Epidermal melanocyte (primary cell): Measurements from ENCODE around the gene COL21A1.
"Not testable (repeated sequence)": the region's sequence is repeated elsewhere in the genome, so short reads cannot be mapped to it uniquely, and the experiment has no call there.

Source experiments
- DNase-seq: peaks from one replicate; pipeline ENCODE4 v3.0.0; 2011; ENCODE audit warnings: low spot score; ENCODE audit not compliant: insufficient read length

COL21A1 gene

DNA sequence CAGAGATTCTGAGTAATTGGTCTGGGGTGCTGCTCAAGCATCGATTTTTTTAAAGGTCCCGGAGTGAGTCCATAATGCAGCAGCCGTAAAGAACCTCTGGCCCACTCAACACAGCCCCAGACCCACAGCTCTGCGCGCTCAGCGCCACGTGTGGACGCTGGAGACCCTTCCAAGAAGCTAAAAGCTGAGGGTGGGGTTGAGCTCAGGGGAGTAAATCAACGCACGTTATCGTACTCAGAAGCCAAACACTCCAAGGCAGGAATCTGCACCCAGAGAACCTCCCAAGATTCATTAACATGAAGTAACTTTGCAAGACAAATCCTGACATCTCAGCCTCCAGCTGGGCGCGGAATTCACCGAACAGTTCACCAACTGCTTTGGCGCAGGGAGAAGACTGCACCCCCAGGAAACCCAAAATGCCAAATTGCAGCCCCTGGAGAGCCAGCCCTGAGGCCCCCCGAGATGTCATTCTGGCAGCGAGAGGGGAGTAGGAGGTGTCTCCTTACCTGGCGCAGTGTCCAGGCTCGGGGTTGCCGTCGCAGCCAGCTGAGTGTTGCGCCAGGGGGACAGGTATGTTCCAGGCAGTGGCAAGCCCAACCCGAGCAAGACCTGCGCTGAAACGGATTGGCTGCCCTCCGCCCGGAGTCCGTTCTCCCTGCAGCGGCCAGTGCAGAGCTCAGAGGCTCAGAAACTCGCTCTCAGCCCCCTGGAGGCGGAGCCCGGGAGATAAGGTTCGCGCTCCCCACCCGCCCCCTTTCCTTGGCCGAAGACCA is at the start of gene COL21A1:
Gene COL21A1, minus strand, starts transcription at position 700 of the 773 bp plus-strand sequence. CDS start 64,962 bp downstream, outside the sequence.
- no peak for DNase-seq

DNA sequence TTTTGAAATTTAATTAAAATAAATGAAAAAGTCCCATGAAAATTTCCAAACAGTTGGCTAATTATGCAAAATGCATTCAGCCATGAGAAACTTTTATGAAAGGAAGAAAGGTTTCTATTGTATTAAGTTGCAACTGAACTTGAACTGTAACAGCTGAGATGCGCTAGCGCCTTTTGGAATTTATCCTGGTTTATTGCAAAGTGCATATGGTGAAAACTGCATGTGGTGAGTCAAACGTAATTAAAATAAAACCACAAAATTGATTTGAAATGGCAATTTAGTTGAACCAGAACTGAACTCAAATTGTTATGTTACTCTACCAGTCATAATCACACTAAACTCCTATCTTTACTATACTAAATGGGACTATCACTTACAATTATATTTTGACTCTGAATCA is 46.4 kb upstream of the COL21A1 start:
- DNase-seq, result no peak

DNA sequence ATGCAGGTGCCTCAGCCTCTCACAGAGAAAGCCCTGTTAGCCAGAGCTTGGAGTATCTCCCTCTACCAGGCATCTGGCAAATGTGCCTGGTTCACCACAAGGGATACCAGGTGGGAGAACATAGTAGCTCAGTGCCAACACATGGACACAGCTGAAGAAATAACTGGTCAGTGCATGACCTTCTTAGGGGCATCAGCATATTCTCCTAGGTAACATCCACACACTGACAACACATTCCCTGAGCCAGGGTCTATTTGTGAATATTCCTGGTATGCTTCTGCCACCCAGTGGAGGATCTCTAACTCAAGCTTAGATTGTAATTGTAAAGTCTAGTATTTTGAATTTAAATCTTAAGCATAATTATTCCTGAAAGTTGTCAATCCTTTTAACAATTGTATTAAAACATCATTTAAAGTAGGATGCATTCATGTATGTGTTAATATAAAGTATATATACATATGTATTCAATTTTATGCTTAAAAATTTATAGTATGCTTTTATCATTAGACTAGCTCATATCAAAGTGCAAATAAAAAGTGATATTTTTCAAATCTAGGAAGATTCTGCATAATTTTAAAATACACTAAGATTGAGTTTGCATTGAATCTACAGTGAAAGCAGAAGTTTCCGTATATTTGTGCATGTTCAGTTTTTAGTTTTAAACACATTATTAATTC is 45.3 kb upstream of the COL21A1 start:
- DNase-seq, result peak; percentile 70

GRCh38 chr6:56291302-56291917 is 44.0 kb upstream of the COL21A1 start:
- DNase-seq, result no peak

DNA sequence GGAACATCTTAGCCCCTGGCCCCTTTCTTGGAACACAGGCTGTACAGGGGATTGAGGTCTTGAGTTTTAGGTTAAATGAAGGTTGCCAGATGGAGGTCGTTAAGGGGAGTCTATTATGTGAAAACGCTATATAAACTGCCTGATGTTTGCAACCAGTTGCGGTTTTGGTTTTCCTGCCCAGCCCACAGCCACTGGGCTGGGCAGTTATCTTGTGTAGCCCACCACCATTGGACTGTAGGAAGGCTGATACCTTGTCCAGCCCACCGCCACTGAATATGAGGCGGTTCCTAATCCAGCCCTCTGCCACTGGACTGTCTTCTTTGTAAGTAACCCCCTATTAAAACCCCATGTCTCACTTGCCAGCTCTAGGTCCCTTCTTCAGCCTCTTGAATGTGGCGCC is 42.3 kb upstream of the COL21A1 start:
- DNase-seq, result no peak

DNA sequence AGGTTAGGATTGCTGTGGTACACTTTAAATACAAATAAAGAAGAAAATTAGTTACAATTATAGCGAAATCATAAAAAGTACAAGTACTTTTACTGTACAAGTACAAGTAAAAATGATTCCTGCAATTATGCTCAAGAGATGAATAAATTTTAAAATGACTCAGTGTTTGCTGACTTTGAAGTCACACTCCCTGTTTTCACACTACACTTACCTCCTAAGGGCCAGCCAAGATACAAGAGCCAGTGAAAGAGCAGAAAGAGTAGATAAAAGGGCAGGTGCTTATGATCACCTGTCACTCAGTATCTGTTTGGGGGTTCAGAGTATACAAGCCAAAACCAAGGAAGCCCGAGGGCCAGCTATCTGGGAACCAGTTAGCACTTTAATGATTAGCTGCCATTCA is 41.0 kb upstream of the COL21A1 start:
- no peak for DNase-seq

GRCh38 chr6:56282391-56282790 is 35.0 kb upstream of the COL21A1 start:
- DNase-seq, result no peak

- no peak for DNase-seq
Measured at GRCh38 chr6:56280126-56280525, 32.7 kb upstream of the COL21A1 start.

GRCh38 chr6:56279331-56280080 is 32.1 kb upstream of the COL21A1 start:
- DNase-seq, result no peak

DNA sequence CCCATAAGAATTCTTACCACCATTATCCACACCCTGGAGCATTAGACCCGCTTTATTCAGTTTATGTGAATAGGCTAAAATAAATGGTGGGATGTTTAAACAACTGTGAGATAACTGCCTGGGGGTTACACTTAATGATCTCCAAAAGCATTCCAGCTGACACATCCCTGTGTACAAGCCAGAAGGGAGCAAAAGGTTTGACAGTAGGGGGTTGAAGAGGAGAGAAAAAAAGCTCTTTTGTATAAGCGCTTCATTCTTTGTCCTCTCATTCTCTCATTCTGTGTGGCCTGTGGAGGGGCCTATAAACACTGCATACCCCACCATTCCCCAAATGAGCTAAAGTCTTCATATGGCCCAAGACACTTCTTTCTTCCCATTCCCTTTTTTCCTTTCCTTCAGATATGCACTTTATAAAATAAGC is 30.8 kb upstream of the COL21A1 start:
- DNase-seq, result no peak

DNA sequence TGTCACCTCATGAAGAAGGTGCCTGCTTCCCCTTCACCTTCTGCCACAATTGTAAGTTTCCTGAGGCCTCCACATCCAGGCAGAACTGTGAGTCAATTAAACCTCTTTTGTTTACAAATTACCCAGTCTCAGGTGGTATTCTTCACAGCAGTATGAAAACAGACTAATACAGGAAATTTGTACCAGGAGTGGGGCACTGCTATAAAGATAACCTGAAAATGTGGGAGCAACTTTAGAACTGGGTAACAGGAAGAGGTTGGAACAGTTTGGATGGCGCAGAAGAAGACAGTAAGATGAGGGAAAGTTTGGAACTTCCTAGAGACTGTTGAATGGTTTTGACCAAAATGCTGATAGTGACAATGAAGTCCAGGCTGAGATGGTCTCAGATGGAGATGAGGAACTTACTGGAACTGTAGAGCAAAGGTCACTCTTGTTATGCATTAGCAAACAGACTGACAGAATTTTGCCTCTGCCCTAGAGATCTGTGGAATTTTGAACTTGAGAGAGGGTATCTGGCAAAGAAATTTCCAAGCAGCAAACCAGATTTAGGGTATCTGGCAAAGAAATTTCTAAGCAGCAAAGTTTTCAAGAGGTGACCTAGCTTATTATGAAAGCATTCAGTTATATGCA is 23.5 kb upstream of the COL21A1 start:
- DNase-seq, result no peak

DNA sequence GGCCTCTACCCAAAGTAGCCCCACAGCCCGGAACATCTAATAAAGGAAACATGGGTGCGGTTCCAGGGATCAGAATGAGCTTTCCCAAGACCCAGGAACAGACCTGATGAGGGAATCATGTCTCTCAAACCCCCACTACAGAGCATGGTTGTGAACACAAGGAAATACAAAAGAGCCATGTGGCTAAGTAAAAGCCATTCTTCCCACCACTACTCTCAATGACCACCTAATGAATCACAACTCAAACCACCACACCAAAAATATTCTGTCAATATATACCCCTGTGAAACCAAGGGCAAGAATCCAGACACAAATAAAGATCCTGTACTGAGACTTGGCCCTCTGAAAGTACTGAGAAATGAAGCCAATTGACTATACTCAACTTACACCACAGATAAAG is 20.9 kb upstream of the COL21A1 start:
- DNase-seq, result no peak

- DNase-seq, result no peak
Measured at GRCh38 chr6:56266011-56266410, 18.6 kb upstream of the COL21A1 start.

GRCh38 chr6:56263596-56264315 is 16.4 kb upstream of the COL21A1 start:
- no peak for DNase-seq

DNA sequence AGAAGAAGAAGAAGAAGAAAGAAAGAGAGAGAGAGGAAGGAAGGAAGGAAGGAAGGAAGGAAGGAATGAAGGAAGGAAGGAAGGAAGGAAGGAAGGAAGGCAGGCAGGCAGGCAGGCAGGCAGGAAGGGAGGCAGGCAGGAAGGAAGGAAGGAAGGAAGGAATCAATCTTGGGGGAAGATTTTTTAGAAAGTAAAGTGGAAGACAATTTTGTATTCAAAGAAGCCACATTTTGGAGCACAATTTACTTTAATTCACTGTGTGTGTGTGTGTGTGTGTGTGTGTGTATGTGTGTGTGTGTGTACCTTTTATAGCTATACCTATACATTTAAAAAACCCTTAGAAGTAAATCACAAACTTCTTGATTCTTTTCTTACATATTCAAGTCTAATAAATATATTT is 13.2 kb upstream of the COL21A1 start:
- DNase-seq, result not testable (repeated sequence)

DNA sequence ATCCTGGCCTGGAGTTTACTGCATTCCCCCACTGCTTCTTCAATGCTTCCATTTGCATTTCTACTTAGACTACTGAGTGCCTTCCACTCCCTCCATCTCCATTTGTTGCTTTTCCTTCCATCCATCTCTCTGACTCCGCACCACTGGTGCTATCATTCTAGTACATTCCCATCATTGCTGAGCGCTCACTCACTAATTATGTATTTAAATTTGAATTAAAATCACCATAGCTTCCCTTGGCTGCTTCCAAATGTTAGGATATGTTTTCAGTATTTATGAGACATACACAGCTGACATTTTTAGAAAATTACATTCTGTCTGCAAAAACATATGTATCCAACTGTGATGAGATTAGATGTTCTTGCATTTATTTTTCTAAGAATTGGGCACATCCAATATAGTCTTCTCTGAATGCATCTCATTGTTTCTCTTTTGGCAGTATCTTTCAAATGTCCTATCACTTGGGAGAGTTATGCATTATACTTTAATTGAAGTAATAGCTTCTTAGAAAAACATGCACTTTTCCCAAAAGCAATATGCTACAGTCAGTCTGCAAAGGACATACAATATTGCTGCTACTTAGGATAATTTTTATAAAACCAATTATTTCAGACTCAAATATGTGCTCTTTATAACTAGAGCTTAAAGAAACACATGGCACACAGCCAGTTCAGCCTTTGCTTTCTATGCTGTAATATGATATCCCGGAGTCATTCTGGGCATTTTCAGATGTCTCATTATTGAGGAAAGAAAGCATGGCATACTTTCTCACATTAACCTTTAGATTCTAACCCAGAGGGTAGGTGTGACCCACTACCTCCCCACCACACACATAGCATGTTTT is 12.1 kb upstream of the COL21A1 start:
- no peak for DNase-seq

DNA sequence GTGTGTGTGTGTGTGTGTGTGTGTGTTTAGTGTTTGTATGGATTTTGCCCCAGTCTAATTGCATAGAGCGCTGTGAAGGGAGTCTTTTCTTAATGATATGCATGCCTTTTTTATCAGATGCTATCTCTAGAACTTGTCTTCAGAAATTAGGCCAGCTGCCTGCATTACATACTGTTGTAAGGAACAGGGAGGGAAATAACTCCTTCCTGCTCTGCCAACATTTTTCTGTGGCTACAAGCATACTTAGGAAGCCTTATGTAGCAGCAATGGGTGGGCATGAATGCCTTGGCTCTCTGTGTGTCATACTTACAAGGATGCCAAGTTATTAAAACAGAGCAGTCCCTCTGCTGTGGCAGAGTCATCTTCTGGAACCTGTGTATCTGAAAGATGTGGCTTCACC is 8.0 kb upstream of the COL21A1 start:
- no peak for DNase-seq

DNA sequence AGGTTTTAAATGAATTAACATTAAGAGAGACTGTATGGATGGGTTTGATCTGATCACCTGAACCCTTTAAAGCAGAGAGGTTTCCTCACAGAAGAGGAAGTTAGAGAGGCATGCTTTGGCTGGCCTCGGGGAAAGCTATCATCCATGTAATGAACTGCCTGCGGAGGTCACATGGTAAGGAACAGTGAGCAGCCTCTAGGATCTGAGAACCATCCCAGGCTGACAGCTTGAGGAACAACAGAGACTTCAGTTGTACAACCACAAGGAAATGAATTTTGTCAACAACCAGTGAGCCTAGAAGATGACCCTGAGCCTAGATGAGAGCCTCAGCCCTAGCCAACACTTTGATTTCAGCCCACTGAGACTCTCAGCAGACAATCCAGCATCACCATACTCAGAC is 2.9 kb upstream of the COL21A1 start:
- DNase-seq, result no peak

GRCh38 chr6:56247654-56248122 is 308 bp upstream of the COL21A1 start:
- DNase-seq, result no peak

DNA sequence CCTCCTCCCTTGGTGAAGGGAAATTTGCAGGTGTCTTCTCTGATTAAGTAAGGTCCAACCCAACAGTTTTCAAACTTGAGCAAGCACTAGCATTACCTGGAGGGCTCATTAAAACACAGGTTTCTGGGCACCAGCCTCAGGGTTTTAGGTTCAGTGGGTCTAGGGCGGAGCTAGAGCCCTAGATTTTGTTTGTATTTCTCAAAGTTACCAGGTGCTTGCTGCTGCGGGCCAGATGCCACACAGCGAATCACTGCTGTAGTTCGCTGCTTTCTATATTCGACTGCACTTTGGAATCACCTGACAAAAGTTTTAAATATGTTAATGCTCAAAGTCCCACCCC is 869 bp downstream of the COL21A1 start:
- DNase-seq, result no peak
